H1 (cell line): Measurements from ENCODE around the gene LAYN. TPM values are rescaled to one million over a fixed set of nuclear protein-coding genes. Genes with fewer than 3 reads are reported as not detected.

ENCODE experiments used
- CTBP2 ChIP-seq: IDR thresholded peaks from 2 replicates; pipeline ENCODE4 v1.7.0; 2011; ENCODE audit warnings: borderline replicate concordance, mild to moderate bottlenecking, moderate library complexity, mixed read lengths, low read length; ENCODE audit not compliant: insufficient read depth, insufficient read length
- HDAC2 ChIP-seq, 2 experiments: fragments of 300-600 bp in 1 of 2; sonication (generic) in 1 of 2; IDR thresholded peaks; 2 replicates each; pipeline ENCODE4 v1.6.1; 2011 to 2012; ENCODE audit warnings: low read depth in 2 of 2, low read length in 2 of 2, mild to moderate bottlenecking in 2 of 2, moderate library complexity in 2 of 2, borderline replicate concordance in 1 of 2, inconsistent platforms in 1 of 2
- NANOG ChIP-seq: IDR thresholded peaks from 2 replicates; pipeline ENCODE4 v1.6.1; 2011; ENCODE audit warnings: low read length, low read depth, mild to moderate bottlenecking, inconsistent platforms; ENCODE audit not compliant: insufficient read depth, poor library complexity, severe bottlenecking
- PHF8 ChIP-seq: fragments of 200-600 bp; sonication (generic); conservative IDR thresholded peaks from 2 replicates; pipeline ENCODE4 v1.7.1; 2012; ENCODE audit warnings: low read depth, mild to moderate bottlenecking, inconsistent platforms, low read length, moderate library complexity
- POLR2A ChIP-seq, 2 experiments: IDR thresholded peaks; 1 replicate in 1 of 2; 2 replicates in 1 of 2; pipeline ENCODE4 v1.6.1; 2011; ENCODE audit warnings: low read depth in 2 of 2, low read length in 2 of 2, mild to moderate bottlenecking in 2 of 2; ENCODE audit errors: control extremely low read depth in 1 of 2
- SP2 ChIP-seq: IDR thresholded peaks from 2 replicates; pipeline ENCODE4 v1.6.1; 2012; ENCODE audit warnings: mild to moderate bottlenecking, low read length, inconsistent platforms
- ZNF274 ChIP-seq: IDR thresholded peaks from 2 replicates; pipeline ENCODE4 v1.7.0; 2012; ENCODE audit warnings: low read length, borderline replicate concordance; ENCODE audit errors: extremely low read depth
- polyA plus RNA-seq, 7 experiments: library from polyadenylated mRNA; depleted of rRNA in 3 of 7; stranded (reverse) in 5 of 7; unstranded in 2 of 7; fragments of >200 nt in 5 of 7; fragments of 200-250 nt in 2 of 7; gene quantifications; 1 replicate in 5 of 7; 2 replicates in 1 of 7; 4 replicates in 1 of 7; pipeline versions ENCODE4 v1.2.1 to v1.2.3, GENCODE V29; 2011 to 2013; ENCODE audit warnings: missing spikeins in 2 of 7, mixed read lengths in 2 of 7
- total RNA-seq: library from RNA; stranded (reverse); fragmentation: NEBNext Ultra II Directional; extraction: Animal tissue kit (Norgen Biotek cat#: 25700); gene quantifications from 2 replicates; pipeline ENCODE4 v1.2.1, GENCODE V29; 2021
- TF ChIP-seq, protein P1 (sequence below): fragments of 300-600 bp; sonication (generic); IDR thresholded peaks from 2 replicates; pipeline ENCODE4 v1.7.1; 2012; ENCODE audit warnings: low read length, moderate library complexity, mild to moderate bottlenecking, inconsistent platforms; ENCODE audit not compliant: insufficient replicate concordance
- TF ChIP-seq, protein P2 (sequence below): IDR thresholded peaks from 2 replicates; pipeline ENCODE4 v1.6.1; 2011; ENCODE audit warnings: low read length, improper control_type of control experiment

LAYN gene
- total and polyA plus RNA-seq, 2 of the 8 experiments (the other 6 are each of a cell fraction or from before 2014, with no cell fraction given) = 4.2 to 9.3 TPM

DNA sequence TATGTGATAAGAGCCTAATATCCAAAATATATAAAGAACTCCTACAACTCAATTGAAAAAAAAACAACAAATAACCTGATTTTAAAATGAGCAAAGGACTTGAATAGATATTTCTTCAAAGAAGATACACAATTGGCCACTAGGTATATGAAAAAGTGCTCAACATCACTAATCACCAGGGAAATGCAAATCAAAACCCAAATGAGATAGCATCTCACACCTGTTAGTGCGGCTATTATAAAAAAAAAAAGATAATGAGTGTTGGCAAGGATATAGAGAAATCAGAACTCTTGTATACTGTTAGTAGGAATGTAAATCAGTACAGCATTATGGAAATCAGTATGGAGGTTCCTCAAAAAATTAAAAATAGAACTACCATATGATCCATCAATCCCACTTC lies 55.8 kb downstream of the LAYN start (continued):
- TF ChIP-seq, protein P1, sequence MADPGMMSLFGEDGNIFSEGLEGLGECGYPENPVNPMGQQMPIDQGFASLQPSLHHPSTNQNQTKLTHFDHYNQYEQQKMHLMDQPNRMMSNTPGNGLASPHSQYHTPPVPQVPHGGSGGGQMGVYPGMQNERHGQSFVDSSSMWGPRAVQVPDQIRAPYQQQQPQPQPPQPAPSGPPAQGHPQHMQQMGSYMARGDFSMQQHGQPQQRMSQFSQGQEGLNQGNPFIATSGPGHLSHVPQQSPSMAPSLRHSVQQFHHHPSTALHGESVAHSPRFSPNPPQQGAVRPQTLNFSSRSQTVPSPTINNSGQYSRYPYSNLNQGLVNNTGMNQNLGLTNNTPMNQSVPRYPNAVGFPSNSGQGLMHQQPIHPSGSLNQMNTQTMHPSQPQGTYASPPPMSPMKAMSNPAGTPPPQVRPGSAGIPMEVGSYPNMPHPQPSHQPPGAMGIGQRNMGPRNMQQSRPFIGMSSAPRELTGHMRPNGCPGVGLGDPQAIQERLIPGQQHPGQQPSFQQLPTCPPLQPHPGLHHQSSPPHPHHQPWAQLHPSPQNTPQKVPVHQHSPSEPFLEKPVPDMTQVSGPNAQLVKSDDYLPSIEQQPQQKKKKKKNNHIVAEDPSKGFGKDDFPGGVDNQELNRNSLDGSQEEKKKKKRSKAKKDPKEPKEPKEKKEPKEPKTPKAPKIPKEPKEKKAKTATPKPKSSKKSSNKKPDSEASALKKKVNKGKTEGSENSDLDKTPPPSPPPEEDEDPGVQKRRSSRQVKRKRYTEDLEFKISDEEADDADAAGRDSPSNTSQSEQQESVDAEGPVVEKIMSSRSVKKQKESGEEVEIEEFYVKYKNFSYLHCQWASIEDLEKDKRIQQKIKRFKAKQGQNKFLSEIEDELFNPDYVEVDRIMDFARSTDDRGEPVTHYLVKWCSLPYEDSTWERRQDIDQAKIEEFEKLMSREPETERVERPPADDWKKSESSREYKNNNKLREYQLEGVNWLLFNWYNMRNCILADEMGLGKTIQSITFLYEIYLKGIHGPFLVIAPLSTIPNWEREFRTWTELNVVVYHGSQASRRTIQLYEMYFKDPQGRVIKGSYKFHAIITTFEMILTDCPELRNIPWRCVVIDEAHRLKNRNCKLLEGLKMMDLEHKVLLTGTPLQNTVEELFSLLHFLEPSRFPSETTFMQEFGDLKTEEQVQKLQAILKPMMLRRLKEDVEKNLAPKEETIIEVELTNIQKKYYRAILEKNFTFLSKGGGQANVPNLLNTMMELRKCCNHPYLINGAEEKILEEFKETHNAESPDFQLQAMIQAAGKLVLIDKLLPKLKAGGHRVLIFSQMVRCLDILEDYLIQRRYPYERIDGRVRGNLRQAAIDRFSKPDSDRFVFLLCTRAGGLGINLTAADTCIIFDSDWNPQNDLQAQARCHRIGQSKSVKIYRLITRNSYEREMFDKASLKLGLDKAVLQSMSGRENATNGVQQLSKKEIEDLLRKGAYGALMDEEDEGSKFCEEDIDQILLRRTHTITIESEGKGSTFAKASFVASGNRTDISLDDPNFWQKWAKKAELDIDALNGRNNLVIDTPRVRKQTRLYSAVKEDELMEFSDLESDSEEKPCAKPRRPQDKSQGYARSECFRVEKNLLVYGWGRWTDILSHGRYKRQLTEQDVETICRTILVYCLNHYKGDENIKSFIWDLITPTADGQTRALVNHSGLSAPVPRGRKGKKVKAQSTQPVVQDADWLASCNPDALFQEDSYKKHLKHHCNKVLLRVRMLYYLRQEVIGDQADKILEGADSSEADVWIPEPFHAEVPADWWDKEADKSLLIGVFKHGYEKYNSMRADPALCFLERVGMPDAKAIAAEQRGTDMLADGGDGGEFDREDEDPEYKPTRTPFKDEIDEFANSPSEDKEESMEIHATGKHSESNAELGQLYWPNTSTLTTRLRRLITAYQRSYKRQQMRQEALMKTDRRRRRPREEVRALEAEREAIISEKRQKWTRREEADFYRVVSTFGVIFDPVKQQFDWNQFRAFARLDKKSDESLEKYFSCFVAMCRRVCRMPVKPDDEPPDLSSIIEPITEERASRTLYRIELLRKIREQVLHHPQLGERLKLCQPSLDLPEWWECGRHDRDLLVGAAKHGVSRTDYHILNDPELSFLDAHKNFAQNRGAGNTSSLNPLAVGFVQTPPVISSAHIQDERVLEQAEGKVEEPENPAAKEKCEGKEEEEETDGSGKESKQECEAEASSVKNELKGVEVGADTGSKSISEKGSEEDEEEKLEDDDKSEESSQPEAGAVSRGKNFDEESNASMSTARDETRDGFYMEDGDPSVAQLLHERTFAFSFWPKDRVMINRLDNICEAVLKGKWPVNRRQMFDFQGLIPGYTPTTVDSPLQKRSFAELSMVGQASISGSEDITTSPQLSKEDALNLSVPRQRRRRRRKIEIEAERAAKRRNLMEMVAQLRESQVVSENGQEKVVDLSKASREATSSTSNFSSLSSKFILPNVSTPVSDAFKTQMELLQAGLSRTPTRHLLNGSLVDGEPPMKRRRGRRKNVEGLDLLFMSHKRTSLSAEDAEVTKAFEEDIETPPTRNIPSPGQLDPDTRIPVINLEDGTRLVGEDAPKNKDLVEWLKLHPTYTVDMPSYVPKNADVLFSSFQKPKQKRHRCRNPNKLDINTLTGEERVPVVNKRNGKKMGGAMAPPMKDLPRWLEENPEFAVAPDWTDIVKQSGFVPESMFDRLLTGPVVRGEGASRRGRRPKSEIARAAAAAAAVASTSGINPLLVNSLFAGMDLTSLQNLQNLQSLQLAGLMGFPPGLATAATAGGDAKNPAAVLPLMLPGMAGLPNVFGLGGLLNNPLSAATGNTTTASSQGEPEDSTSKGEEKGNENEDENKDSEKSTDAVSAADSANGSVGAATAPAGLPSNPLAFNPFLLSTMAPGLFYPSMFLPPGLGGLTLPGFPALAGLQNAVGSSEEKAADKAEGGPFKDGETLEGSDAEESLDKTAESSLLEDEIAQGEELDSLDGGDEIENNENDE = no peak
- TF ChIP-seq, protein P2, sequence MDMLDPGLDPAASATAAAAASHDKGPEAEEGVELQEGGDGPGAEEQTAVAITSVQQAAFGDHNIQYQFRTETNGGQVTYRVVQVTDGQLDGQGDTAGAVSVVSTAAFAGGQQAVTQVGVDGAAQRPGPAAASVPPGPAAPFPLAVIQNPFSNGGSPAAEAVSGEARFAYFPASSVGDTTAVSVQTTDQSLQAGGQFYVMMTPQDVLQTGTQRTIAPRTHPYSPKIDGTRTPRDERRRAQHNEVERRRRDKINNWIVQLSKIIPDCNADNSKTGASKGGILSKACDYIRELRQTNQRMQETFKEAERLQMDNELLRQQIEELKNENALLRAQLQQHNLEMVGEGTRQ = no peak
- no peak for TF ChIP-seq PHF8
- TF ChIP-seq SP2 = no peak
- TF ChIP-seq CTBP2 = no peak
- no peak for TF ChIP-seq HDAC2 (IDR thresholded peaks at IDR 0.05; ENCODE audit: borderline replicate concordance in 1 of 2, low read depth in 2 of 2, low read length in 2 of 2)
- TF ChIP-seq NANOG = no peak
- no peak for TF ChIP-seq ZNF274
- TF ChIP-seq POLR2A (IDR thresholded peaks at IDR 0.05; ENCODE audit: control extremely low read depth in 1 of 2, low read depth in 2 of 2, low read length in 2 of 2) = no peak
- TF ChIP-seq, all 59 proteins: peak for 0
